ENCODE measurements around the gene SHROOM2. TPM values are rescaled to one million over a fixed set of nuclear protein-coding genes. Genes with fewer than 3 reads are reported as not detected.

Gene SHROOM2
- polyA plus RNA-seq, 1 donor (not counting 4 experiments of a cell fraction or from before 2014, with no cell fraction given): 3.3 TPM

- no peak for DNase-seq (ENCODE audit: low read depth, low spot score)
- H3K9ac ChIP-seq (ENCODE audit: control insufficient read depth, extremely low read depth, insufficient read depth, low read length): no peak overlapping the region
- no peak for FAIRE-seq
- H3K79me2 ChIP-seq (ENCODE audit: control insufficient read depth, insufficient read depth, low read length): peaks cover 42% of the 10 kb centered on the region
- H3K4me3 ChIP-seq (ENCODE audit: control insufficient read depth in 2 of 3, extremely low read depth in 1 of 3, insufficient read depth in 2 of 3, low read depth in 1 of 3, low read length in 3 of 3): no peak overlapping the region
- no peak overlapping the region for H3K4me2 ChIP-seq (ENCODE audit: control insufficient read depth, extremely low read depth, insufficient read depth, low read depth, low read length)
- H2AFZ ChIP-seq (ENCODE audit: control insufficient read depth, low read length): no peak overlapping the region
- H3K27ac ChIP-seq (ENCODE audit: control insufficient read depth, insufficient read depth, low read length): no peak overlapping the region
- no peaks in the 10 kb centered on the region for H3K27me3 ChIP-seq (ENCODE audit: control insufficient read depth, extremely low read depth, insufficient read depth, low read length)
- H4K20me1 ChIP-seq (ENCODE audit: control insufficient read depth, extremely low read depth, insufficient read depth, low read length): no peaks in the 10 kb centered on the region
- no peak for TF ChIP-seq EZH2 (IDR thresholded peaks at IDR 0.05; ENCODE audit: low read length)
- TF ChIP-seq, protein P1, sequence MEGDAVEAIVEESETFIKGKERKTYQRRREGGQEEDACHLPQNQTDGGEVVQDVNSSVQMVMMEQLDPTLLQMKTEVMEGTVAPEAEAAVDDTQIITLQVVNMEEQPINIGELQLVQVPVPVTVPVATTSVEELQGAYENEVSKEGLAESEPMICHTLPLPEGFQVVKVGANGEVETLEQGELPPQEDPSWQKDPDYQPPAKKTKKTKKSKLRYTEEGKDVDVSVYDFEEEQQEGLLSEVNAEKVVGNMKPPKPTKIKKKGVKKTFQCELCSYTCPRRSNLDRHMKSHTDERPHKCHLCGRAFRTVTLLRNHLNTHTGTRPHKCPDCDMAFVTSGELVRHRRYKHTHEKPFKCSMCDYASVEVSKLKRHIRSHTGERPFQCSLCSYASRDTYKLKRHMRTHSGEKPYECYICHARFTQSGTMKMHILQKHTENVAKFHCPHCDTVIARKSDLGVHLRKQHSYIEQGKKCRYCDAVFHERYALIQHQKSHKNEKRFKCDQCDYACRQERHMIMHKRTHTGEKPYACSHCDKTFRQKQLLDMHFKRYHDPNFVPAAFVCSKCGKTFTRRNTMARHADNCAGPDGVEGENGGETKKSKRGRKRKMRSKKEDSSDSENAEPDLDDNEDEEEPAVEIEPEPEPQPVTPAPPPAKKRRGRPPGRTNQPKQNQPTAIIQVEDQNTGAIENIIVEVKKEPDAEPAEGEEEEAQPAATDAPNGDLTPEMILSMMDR (optimal IDR thresholded peaks at IDR 0.05 in 1 of 3, IDR thresholded peaks at IDR 0.05 in 1 of 3, conservative IDR thresholded peaks at IDR 0.05 in 1 of 3; ENCODE audit: extremely low read depth in 1 of 3, insufficient read depth in 2 of 3, low read length in 3 of 3): no peak
- H3K9me3 ChIP-seq (ENCODE audit: control insufficient read depth, low read depth, low read length): no peaks in the 10 kb centered on the region
- no peaks in the 10 kb centered on the region for H3K36me3 ChIP-seq (ENCODE audit: control insufficient read depth in 2 of 2, extremely low read depth in 1 of 2, insufficient read depth in 2 of 2, low read length in 2 of 2)
- peaks cover 5% of the 10 kb centered on the region for H3K4me1 ChIP-seq (ENCODE audit: control insufficient read depth, extremely low read depth, insufficient read depth, low read length)
- dilution Hi-C loops (cut with MboI; ENCODE audit: extremely low pct_ligation_motif_present, low sequenced_read_pairs): no loop called here
- no peaks in the 10 kb centered on the region for H3K9me1 ChIP-seq (ENCODE audit: control insufficient read depth, extremely low read depth, insufficient read depth, low read length)
Measured at GRCh38 chrX:9917861-9918260, 131.6 kb downstream of the SHROOM2 start.

DNA sequence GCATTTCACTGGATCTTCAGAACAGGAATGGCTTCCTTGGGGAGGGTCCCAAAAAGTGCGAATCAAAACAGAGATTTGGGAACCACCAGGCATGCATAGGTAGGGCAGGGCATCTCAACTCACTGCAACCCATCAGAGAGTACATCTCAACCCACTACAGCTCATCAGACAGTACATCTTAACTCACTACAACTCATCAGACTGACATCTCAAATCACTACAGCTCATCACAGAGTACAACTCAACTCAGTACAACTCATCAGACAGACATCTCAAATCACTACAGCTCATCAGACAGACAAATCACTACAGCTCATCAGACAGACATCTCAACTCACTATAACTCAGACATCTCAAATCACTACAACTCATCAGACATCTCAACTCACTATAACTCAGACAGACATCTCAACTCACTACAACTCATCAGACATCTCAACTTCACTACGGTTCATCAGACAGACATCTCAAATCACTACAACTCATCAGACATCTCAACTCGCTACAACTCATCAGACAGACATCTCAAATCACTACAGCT, 133.5 kb downstream of the SHROOM2 start:
- Histone ChIP-seq H3K9me1 (ENCODE audit: control insufficient read depth, extremely low read depth, insufficient read depth, low read length) (no peaks in the 10 kb centered on the region), H4K20me1 (ENCODE audit: control insufficient read depth, extremely low read depth, insufficient read depth, low read length) (no peaks in the 10 kb centered on the region), H3K4me1 (ENCODE audit: control insufficient read depth, extremely low read depth, insufficient read depth, low read length) (peaks cover 8% of the 10 kb centered on the region), H3K27ac (ENCODE audit: control insufficient read depth, insufficient read depth, low read length) (no peak overlapping the region), H2AFZ (ENCODE audit: control insufficient read depth, low read length) (no peak overlapping the region), H3K9ac (ENCODE audit: control insufficient read depth, extremely low read depth, insufficient read depth, low read length) (no peak overlapping the region), H3K79me2 (ENCODE audit: control insufficient read depth, insufficient read depth, low read length) (peaks cover 37% of the 10 kb centered on the region), H3K27me3 (ENCODE audit: control insufficient read depth, extremely low read depth, insufficient read depth, low read length) (no peaks in the 10 kb centered on the region), H3K4me3 (ENCODE audit: control insufficient read depth in 2 of 3, extremely low read depth in 1 of 3, insufficient read depth in 2 of 3, low read depth in 1 of 3, low read length in 3 of 3) (no peak overlapping the region), H3K4me2 (ENCODE audit: control insufficient read depth, extremely low read depth, insufficient read depth, low read depth, low read length) (no peak overlapping the region), H3K9me3 (ENCODE audit: control insufficient read depth, low read depth, low read length) (no peaks in the 10 kb centered on the region), H3K36me3 (ENCODE audit: control insufficient read depth in 2 of 2, extremely low read depth in 1 of 2, insufficient read depth in 2 of 2, low read length in 2 of 2) (no peaks in the 10 kb centered on the region)
- FAIRE-seq: peak; percentile 58
- dilution Hi-C loops (cut with MboI; ENCODE audit: extremely low pct_ligation_motif_present, low sequenced_read_pairs): no loop called here
- DNase-seq (ENCODE audit: low read depth, low spot score): no peak
- no peak for TF ChIP-seq EZH2 (IDR thresholded peaks at IDR 0.05; ENCODE audit: low read length)
- TF ChIP-seq, protein P1 (optimal IDR thresholded peaks at IDR 0.05 in 1 of 3, IDR thresholded peaks at IDR 0.05 in 1 of 3, conservative IDR thresholded peaks at IDR 0.05 in 1 of 3; ENCODE audit: extremely low read depth in 1 of 3, insufficient read depth in 2 of 3, low read length in 3 of 3): no peak

Data from keratinocyte (primary cell).